ENCODE results near the gene RAB11A. TPM values are rescaled to one million over a fixed set of nuclear protein-coding genes. Genes with fewer than 3 reads are reported as not detected.

Gene RAB11A
- total and polyA plus RNA-seq, 9 of the 15 experiments (the other 6 are each of a cell fraction or from before 2014, with no cell fraction given), result 129 to 369 (median 245) TPM

- peak in 1 of 2 experiments; percentile 50; a peak in 2 of 4 replicates for TF ChIP-seq MNT (conservative IDR thresholded peaks at IDR 0.05)
- TF ChIP-seq AFF1 (IDR thresholded peaks at IDR 0.05; ENCODE audit: low read depth in 1 of 2, partially characterized antibody in 2 of 2), result peak in 1 of 2 experiments; percentile 20
- no peak for TF ChIP-seq GTF3C2 (IDR thresholded peaks at IDR 0.05; ENCODE audit: borderline replicate concordance, extremely low read depth, insufficient read length)
- TF ChIP-seq ATF7 (IDR thresholded peaks at IDR 0.05), result peak; percentile 62
- TF ChIP-seq MEF2D (tag; conservative IDR thresholded peaks at IDR 0.05; ENCODE audit: low read depth), result no peak
- no peak; the same call in 1 of the 2 replicates for TF ChIP-seq SOX6 (IDR thresholded peaks at IDR 0.05)
- peak; percentile 51 for TF ChIP-seq FOSL1 (tag; conservative IDR thresholded peaks at IDR 0.05)
- TF ChIP-seq HNRNPL (IDR thresholded peaks at IDR 0.05; ENCODE audit: low read depth, low read length), result no peak
- 0 out of 4 replicates have a peak, but pooled peaks of 1 of the 2 experiments have one; percentile 9 for TF ChIP-seq NRF1 (conservative IDR thresholded peaks at IDR 0.05 in 1 of 2, IDR thresholded peaks at IDR 0.05 in 1 of 2)
- no peak for TF ChIP-seq NONO (IDR thresholded peaks at IDR 0.05; ENCODE audit: low read depth in 2 of 2, low read length in 1 of 2)
- TF ChIP-seq ZNF224 (CRISPR knock-in tag; IDR thresholded peaks at IDR 0.05), result no peak
- TF ChIP-seq PHF21A (IDR thresholded peaks at IDR 0.05; ENCODE audit: borderline replicate concordance, low read depth), result 0 out of 2 replicates have a peak, but pooled peaks have one; percentile 51
- peak; percentile 27; the same call in 1 of the 2 replicates for TF ChIP-seq LEF1 (IDR thresholded peaks at IDR 0.05)
- no peak for TF ChIP-seq ZNF408 (CRISPR knock-in tag; IDR thresholded peaks at IDR 0.05; ENCODE audit: low read depth)
- TF ChIP-seq RB1 (IDR thresholded peaks at IDR 0.05; ENCODE audit: low read depth), result no peak
- no peak for TF ChIP-seq SIN3B (IDR thresholded peaks at IDR 0.05; ENCODE audit: low read depth)
- no peak; the same call in 1 of the 2 replicates for TF ChIP-seq NKRF (IDR thresholded peaks at IDR 0.05; ENCODE audit: borderline replicate concordance)
Measured at GRCh38 chr15:65839354-65839901, 29.9 kb upstream of the RAB11A start (continued).

Measured in K562 (cell line).